HG03064 (cell line): ENCODE data around the gene CAMTA1.
A peak's percentile ranks its signal among the peaks of the same experiment; 100 is the strongest.
"Not testable (repeated sequence)": the region's sequence is repeated elsewhere in the genome, so short reads cannot be mapped to it uniquely, and the experiment has no call there.

Experiments used
- ATAC-seq: cut with Tn5 transposase; IDR thresholded peaks from one replicate; pipeline ENCODE4 v1.9.1; 2021; ENCODE audit warnings: low read depth; ENCODE audit not compliant: unreplicated experiment

CAMTA1 gene

GRCh38 chr1:6785318-6785727 is at the start of gene CAMTA1:
TSS of gene CAMTA1 (plus strand) at chr1:6785454. CDS start at chr1:6785531, 77 bp downstream.
- peak; percentile 52 for ATAC-seq

- no peak for ATAC-seq
Measured at GRCh38 chr1:6738987-6739676, 46.1 kb upstream of the CAMTA1 start.

- ATAC-seq, result not testable (repeated sequence)
Measured at GRCh38 chr1:6742676-6743188, 42.5 kb upstream of the CAMTA1 start.

- no peak for ATAC-seq
Measured at GRCh38 chr1:6743189-6744101, 41.8 kb upstream of the CAMTA1 start.

GRCh38 chr1:6745073-6745472 is 40.2 kb upstream of the CAMTA1 start:
- ATAC-seq, result no peak

- ATAC-seq, result no peak
Measured at GRCh38 chr1:6747674-6748073, 37.6 kb upstream of the CAMTA1 start.

GRCh38 chr1:6750490-6750889 is 34.8 kb upstream of the CAMTA1 start:
- ATAC-seq, result no peak

- no peak for ATAC-seq
Measured at GRCh38 chr1:6753320-6754140, 31.7 kb upstream of the CAMTA1 start.

GRCh38 chr1:6756457-6756856 is 28.8 kb upstream of the CAMTA1 start:
- no peak for ATAC-seq

- no peak for ATAC-seq
Measured at GRCh38 chr1:6757719-6758435, 27.4 kb upstream of the CAMTA1 start.

GRCh38 chr1:6761196-6761737 is 24.0 kb upstream of the CAMTA1 start:
- no peak for ATAC-seq

- no peak for ATAC-seq
Measured at GRCh38 chr1:6762060-6762459, 23.2 kb upstream of the CAMTA1 start.

- no peak for ATAC-seq
Measured at GRCh38 chr1:6770751-6771440, 14.4 kb upstream of the CAMTA1 start.

- no peak for ATAC-seq
Measured at GRCh38 chr1:6771441-6771769, 13.8 kb upstream of the CAMTA1 start.

- no peak for ATAC-seq
Measured at GRCh38 chr1:6774381-6774780, 10.9 kb upstream of the CAMTA1 start.

GRCh38 chr1:6775261-6776043 is 9.8 kb upstream of the CAMTA1 start:
- ATAC-seq, result no peak

- ATAC-seq, result no peak
Measured at GRCh38 chr1:6776389-6776788, 8.9 kb upstream of the CAMTA1 start.

- no peak for ATAC-seq
Measured at GRCh38 chr1:6776895-6777294, 8.4 kb upstream of the CAMTA1 start.

- no peak for ATAC-seq
Measured at GRCh38 chr1:6777813-6778212, 7.4 kb upstream of the CAMTA1 start.
